GM19351 (cell line): ENCODE data around the gene SLC6A13.
"Not testable (repeated sequence)": the region's sequence is repeated elsewhere in the genome, so short reads cannot be mapped to it uniquely, and the experiment has no call there.

Source experiments
- ATAC-seq: cut with Tn5 transposase; IDR thresholded peaks from one replicate; pipeline ENCODE4 v1.9.1; 2021; ENCODE audit warnings: mild to moderate bottlenecking, moderate library complexity; ENCODE audit not compliant: unreplicated experiment

SLC6A13 gene

DNA sequence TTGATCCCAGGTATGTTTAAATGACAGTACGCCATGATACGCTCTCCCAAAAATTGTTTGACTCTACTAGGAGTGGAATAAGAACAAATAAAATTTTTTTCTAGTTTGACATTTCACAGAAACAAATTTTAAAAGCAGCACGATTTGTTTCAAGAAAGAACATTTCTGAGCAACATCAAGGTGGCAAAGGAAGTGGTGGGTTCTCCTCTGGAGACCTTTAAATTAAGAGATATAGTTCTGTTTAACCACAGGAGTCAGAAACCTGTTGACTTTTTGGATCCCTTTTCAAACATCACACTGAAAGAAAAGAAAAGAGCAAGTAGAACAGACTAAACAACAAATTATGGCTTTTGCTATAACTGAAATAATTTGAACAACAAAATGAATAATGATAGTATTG, 2.5 kb upstream of the SLC6A13 start:
- ATAC-seq: no peak

- no peak for ATAC-seq
These were observed 1.6 kb upstream of the SLC6A13 start for GRCh38 chr12:264269-264668.

GRCh38 chr12:263574-263973, 938 bp upstream of the SLC6A13 start:
- no peak for ATAC-seq

GRCh38 chr12:262113-262512, 523 bp downstream of the SLC6A13 start:
- no peak for ATAC-seq

- no peak for ATAC-seq
These were observed 4.9 kb downstream of the SLC6A13 start for GRCh38 chr12:257521-258321.

- no peak for ATAC-seq
These were observed 5.7 kb downstream of the SLC6A13 start for GRCh38 chr12:256958-257357.

- no peak for ATAC-seq
These were observed 6.4 kb downstream of the SLC6A13 start for GRCh38 chr12:256225-256624.

DNA sequence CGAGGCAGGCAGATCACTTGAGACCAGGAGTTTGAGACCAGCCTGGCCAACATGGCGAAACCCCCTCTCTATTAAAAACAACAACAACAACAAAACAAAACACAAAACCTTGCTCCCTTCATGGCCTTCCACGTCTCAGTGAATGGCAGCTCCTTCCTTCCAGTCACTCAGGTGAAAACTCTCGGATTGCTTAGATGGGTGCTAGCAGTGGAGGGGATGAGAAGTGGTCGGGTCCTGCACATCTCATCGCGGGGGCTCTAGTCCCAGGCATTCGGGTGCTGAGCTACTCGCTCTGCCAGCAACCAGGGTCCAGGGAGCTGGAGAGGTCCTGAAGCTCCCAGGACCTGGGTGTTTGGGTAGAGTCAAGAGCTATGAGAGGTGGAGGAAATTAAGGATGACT, 7.7 kb downstream of the SLC6A13 start:
- no peak for ATAC-seq

GRCh38 chr12:254039-254438, 8.6 kb downstream of the SLC6A13 start:
- no peak for ATAC-seq

GRCh38 chr12:253116-253831, 9.4 kb downstream of the SLC6A13 start:
- ATAC-seq: no peak

DNA sequence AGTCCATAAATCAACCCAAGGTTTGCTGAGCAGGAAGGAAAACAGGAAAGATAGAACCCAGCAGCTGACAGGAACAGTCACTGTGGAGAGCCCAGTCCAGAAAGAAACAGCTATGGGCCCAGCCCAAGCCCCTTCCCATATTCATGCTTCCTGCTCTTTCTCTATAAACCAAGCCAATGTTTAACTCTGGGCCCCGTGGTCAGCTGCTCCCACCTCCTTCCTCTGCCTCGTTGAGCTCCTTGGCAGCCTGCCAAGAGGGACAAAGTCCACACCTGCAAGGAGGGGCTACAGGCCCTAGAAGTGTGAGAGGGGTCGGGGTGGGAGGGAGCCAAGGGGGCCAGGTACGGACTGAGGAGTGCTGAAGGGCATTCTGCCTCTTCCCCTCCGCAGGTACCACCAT, 10.0 kb downstream of the SLC6A13 start:
- ATAC-seq: no peak

GRCh38 chr12:247271-247670, 15.4 kb downstream of the SLC6A13 start:
- ATAC-seq: no peak

DNA sequence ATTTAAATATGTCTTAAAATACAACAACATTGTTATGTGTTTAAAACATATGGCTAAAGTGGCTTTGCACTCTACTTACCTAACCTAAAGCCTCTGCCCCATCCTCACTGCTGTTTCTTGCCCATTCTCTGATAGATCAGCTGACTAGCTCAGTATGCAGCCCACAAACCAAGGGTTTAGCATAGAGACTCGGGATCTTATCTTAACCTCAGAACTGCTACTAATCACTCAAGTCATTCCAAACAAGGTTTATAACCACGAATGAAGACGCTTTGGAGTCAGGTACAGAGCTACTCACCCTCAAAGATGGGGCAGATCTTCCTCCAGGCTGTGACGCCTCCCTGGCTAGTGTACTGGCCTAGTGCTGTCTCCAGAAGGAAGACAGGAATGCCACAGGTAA, 19.3 kb downstream of the SLC6A13 start:
- no peak for ATAC-seq

- ATAC-seq: no peak
These were observed 20.1 kb downstream of the SLC6A13 start for GRCh38 chr12:242496-242895.

DNA sequence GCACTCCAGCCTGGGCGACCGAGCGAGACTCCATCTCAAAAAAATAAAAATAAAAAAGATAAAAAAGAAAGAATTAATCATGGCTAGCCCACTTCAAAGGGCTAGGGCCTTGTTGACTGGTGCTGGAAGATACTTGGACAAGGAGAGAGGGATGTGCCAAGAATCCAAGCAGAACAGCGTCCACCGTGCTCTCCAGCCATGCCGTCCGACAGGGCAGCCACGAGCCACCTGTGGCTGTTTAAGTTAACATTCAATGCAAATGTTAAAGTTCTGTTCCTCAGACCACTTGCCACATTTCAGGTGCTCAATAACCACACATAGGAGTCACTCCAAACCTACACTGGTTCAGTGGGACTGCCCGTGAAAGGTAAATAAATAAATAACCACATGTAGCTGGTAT, 21.4 kb downstream of the SLC6A13 start:
- no peak for ATAC-seq

GRCh38 chr12:240566-240965, 22.1 kb downstream of the SLC6A13 start:
- no peak for ATAC-seq

GRCh38 chr12:238736-239398, 23.8 kb downstream of the SLC6A13 start:
- no peak for ATAC-seq

DNA sequence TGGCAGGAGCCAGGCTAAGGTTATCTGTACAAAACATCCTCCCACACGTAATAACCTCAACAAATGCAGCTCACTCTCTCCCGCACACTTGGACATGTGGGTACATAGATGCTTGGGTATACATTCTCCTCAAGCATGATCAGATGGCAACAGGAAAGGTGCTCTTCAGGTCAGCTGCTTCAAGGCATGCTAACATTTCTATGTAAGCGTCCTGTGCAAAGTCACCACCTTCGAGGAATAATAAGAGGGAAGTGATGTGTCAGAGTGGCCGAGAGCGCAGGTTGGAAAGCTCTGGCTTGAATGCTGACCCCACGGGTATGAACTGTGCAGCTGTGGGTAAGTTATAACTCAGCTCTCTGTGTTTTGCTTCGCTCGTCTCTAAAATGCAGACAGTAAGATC, 24.5 kb downstream of the SLC6A13 start:
- ATAC-seq: no peak

DNA sequence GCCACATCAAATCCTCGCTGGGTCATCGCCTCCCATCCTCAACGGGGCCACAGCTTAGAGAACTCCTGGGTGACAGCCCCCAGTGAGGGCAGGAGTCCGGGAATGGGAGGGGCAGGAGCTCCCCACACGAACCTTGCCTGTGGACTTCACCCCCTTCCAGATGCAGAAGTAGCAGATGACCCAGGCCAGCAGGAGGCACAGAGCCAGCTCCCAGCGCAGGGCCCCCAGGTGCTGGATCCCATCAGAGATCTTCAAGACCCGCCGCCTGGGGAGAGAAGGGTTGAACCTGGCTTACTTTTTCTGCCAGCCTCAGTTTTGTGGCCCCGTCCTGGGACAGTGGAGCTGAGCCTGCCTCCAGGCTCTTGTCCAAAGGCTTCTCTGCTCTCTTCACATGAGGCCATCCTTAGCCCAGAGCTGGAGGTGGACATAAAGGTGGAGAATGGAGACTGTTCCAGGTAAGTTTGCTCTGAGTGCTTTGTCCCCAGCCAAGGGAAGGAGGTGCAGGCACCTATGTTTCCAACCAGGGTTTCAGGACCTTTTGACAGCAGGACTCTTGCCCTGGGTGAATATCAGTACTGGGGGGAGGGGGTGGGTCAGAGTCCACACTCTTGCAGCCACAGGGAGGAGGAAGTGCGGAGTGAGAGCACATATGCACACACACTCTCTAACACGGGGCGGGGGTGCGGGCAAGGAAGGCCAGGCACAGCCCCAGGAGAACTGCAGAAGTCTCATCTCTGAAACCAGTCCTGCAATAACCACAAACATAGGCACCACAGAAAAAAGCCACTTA, 25.4 kb downstream of the SLC6A13 start:
- no peak for ATAC-seq

GRCh38 chr12:236445-236844, 26.2 kb downstream of the SLC6A13 start:
- no peak for ATAC-seq

DNA sequence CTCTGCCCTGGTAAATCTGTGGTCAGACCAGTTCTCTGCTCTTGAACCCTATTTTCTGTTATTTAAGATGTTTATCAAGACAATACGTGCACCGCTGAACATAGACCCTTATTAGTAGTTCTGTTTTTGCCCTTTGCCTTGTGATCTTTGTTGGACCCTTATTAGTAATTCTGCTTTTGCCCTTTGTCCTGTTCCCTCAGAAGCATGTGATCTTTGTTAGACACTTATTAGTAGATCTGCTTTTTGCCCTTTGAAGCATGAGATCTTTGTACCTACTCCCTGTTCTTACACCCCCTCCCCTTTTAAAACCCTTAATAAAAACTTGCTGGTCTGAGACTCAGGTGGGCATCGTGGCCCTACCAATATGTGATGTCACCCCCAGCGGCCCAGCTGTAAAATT, 26.7 kb downstream of the SLC6A13 start:
- ATAC-seq: not testable (repeated sequence)
